Embryonic facial prominence (tissue), 1 donor: ENCODE data around the gene POU3F2.

Experiments used
- DNase-seq: peaks from one replicate; pipeline ENCODE4 v3.0.0-alpha.2; 2016; ENCODE audit errors: extremely low spot score

Gene POU3F2

GRCh38 chr6:98830146-98830545 lies 4.2 kb upstream of the POU3F2 start:
- no peak for DNase-seq

GRCh38 chr6:98831057-98831958 lies 3.1 kb upstream of the POU3F2 start:
- no peak for DNase-seq

- no peak for DNase-seq
Measured at GRCh38 chr6:98831959-98832283, 2.5 kb upstream of the POU3F2 start.

- DNase-seq, result no peak
Measured at GRCh38 chr6:98832284-98833056, 1.9 kb upstream of the POU3F2 start.

GRCh38 chr6:98833057-98833306 lies 1.4 kb upstream of the POU3F2 start:
- DNase-seq, result no peak

- no peak for DNase-seq
Measured at GRCh38 chr6:98833307-98834059, 891 bp upstream of the POU3F2 start.

GRCh38 chr6:98835149-98836024 lies 1.0 kb downstream of the POU3F2 start:
- DNase-seq, result no peak

- DNase-seq, result no peak
Measured at GRCh38 chr6:98836025-98836961, 1.9 kb downstream of the POU3F2 start.

- DNase-seq, result no peak
Measured at GRCh38 chr6:98836962-98837944, 2.9 kb downstream of the POU3F2 start.

GRCh38 chr6:98838032-98838431 lies 3.7 kb downstream of the POU3F2 start:
- DNase-seq, result no peak

GRCh38 chr6:98838975-98839374 lies 4.6 kb downstream of the POU3F2 start:
- DNase-seq, result no peak

GRCh38 chr6:98839781-98840361 lies 5.5 kb downstream of the POU3F2 start:
- no peak for DNase-seq

- no peak for DNase-seq
Measured at GRCh38 chr6:98840385-98840784, 6.0 kb downstream of the POU3F2 start.

GRCh38 chr6:98840996-98841513 lies 6.7 kb downstream of the POU3F2 start:
- DNase-seq, result no peak

GRCh38 chr6:98841621-98842341 lies 7.4 kb downstream of the POU3F2 start:
- DNase-seq, result no peak

- DNase-seq, result no peak
Measured at GRCh38 chr6:98842342-98843180, 8.2 kb downstream of the POU3F2 start.
